H9 (cell line): Measurements from ENCODE around the gene HOMER3. TPM values are rescaled to one million over a fixed set of nuclear protein-coding genes. Genes with fewer than 3 reads are reported as not detected.

Experiments
- DNase-seq: peaks from one replicate; pipeline ENCODE4 v3.0.0-alpha.2; 2017
- H2AFZ ChIP-seq: one replicate; pipeline ENCODE4 v1.6.1; 2013; ENCODE audit warnings: mild to moderate bottlenecking, low read length, control low read depth, moderate library complexity
- H2AK5ac ChIP-seq: 2 replicates; pipeline ENCODE4 v1.6.1; 2013; ENCODE audit warnings: low read length, control low read depth, mixed read lengths; ENCODE audit not compliant: insufficient read length
- H2BK120ac ChIP-seq: one replicate; pipeline ENCODE4 v1.6.1; 2013; ENCODE audit warnings: low read depth, mild to moderate bottlenecking, low read length, control low read depth, inconsistent platforms; ENCODE audit not compliant: poor library complexity, severe bottlenecking
- H2BK12ac ChIP-seq: 2 replicates; pipeline ENCODE4 v1.6.1; 2013; ENCODE audit warnings: low read length, control low read depth, mixed read lengths, low read depth; ENCODE audit not compliant: insufficient read length
- H2BK15ac ChIP-seq: 2 replicates; pipeline ENCODE4 v1.6.1; 2013; ENCODE audit warnings: low read depth, low read length, control low read depth
- H2BK20ac ChIP-seq: one replicate; pipeline ENCODE4 v1.6.1; 2013; ENCODE audit warnings: low read depth, mild to moderate bottlenecking, low read length, control low read depth, inconsistent platforms; ENCODE audit not compliant: poor library complexity, severe bottlenecking
- H2BK5ac ChIP-seq: 2 replicates; pipeline ENCODE4 v1.6.1; 2013; ENCODE audit warnings: low read length, control low read depth, mixed read lengths; ENCODE audit not compliant: insufficient read length
- H3K14ac ChIP-seq: 2 replicates; pipeline ENCODE4 v1.6.1; 2013; ENCODE audit warnings: low read length, control low read depth; ENCODE audit not compliant: insufficient read depth
- H3K18ac ChIP-seq: 2 replicates; pipeline ENCODE4 v1.6.1; 2013; ENCODE audit warnings: low read depth, mild to moderate bottlenecking, mixed read lengths, low read length, control low read depth; ENCODE audit not compliant: insufficient read length
- H3K23ac ChIP-seq: 2 replicates; pipeline ENCODE4 v1.6.1; 2013; ENCODE audit warnings: low read length, control low read depth, mixed read lengths, low read depth; ENCODE audit not compliant: insufficient read length
- H3K23me2 ChIP-seq: 2 replicates; pipeline ENCODE4 v1.6.1; 2013; ENCODE audit warnings: low read depth, mild to moderate bottlenecking, mixed read lengths, low read length, control low read depth; ENCODE audit not compliant: insufficient read length, poor library complexity, severe bottlenecking
- H3K27ac ChIP-seq: 2 replicates; pipeline ENCODE4 v1.5.1; 2013; ENCODE audit warnings: low read length, control low read depth, mixed read lengths, low read depth; ENCODE audit not compliant: insufficient read length
- H3K27me3 ChIP-seq: 2 replicates; pipeline ENCODE4 v1.6.1; 2013; ENCODE audit warnings: low read length, control low read depth, inconsistent platforms; ENCODE audit not compliant: insufficient read depth
- H3K4ac ChIP-seq: 2 replicates; pipeline ENCODE4 v1.6.1; 2013; ENCODE audit warnings: low read depth, mild to moderate bottlenecking, control low read depth, inconsistent platforms, low read length, moderate library complexity
- H3K4me1 ChIP-seq: 2 replicates; pipeline ENCODE4 v1.6.1; 2013; ENCODE audit warnings: low read length, control low read depth, inconsistent platforms; ENCODE audit not compliant: insufficient read depth
- H3K4me2 ChIP-seq: 2 replicates; pipeline ENCODE4 v1.6.1; 2013; ENCODE audit warnings: low read length, control low read depth, mixed read lengths; ENCODE audit not compliant: insufficient read length, insufficient read depth
- H3K56ac ChIP-seq: 2 replicates; pipeline ENCODE4 v1.6.1; 2013; ENCODE audit warnings: low read depth, mild to moderate bottlenecking, mixed read lengths, low read length, control low read depth; ENCODE audit not compliant: insufficient read length
- H3K79me1 ChIP-seq: 2 replicates; pipeline ENCODE4 v1.6.1; 2013; ENCODE audit warnings: low read depth, mild to moderate bottlenecking, moderate library complexity, low read length, control low read depth, inconsistent platforms; ENCODE audit not compliant: insufficient read depth, poor library complexity, severe bottlenecking
- H3K79me2 ChIP-seq: 2 replicates; pipeline ENCODE4 v1.6.1; 2013; ENCODE audit warnings: low read length, control low read depth, inconsistent platforms; ENCODE audit not compliant: insufficient read depth
- H3K9ac ChIP-seq: 2 replicates; pipeline ENCODE4 v1.6.1; 2013; ENCODE audit warnings: low read length, control low read depth, mixed read lengths; ENCODE audit not compliant: insufficient read length; ENCODE audit errors: extremely low read depth
- H3K9me3 ChIP-seq: one replicate; pipeline ENCODE4 v1.6.1; 2013; ENCODE audit warnings: low read depth, low read length, inconsistent platforms; ENCODE audit not compliant: control insufficient read depth
- H3T11ph ChIP-seq: one replicate; pipeline ENCODE4 v1.6.1; 2013; ENCODE audit warnings: mild to moderate bottlenecking, low read length, control low read depth, inconsistent platforms
- H4K20me1 ChIP-seq: one replicate; pipeline ENCODE4 v1.6.1; 2013; ENCODE audit not compliant: control insufficient read depth, insufficient read length, insufficient read depth
- H4K5ac ChIP-seq: 2 replicates; pipeline ENCODE4 v1.6.1; 2013; ENCODE audit warnings: low read depth, mild to moderate bottlenecking, mixed read lengths, low read length, control low read depth; ENCODE audit not compliant: insufficient read length
- H4K8ac ChIP-seq: replicated peaks from 2 replicates; pipeline ENCODE4 v1.6.1; 2013; ENCODE audit warnings: low read length, control low read depth, mixed read lengths, low read depth; ENCODE audit not compliant: insufficient read length
- H4K91ac ChIP-seq: 2 replicates; pipeline ENCODE4 v1.6.1; 2013; ENCODE audit warnings: low read depth, mild to moderate bottlenecking, moderate library complexity, mixed read lengths, low read length, control low read depth; ENCODE audit not compliant: insufficient read length
- H3K27ac Mint-ChIP-seq, 3 experiments: 2 replicates in 2 of 3; 3 replicates in 1 of 3; pipeline ENCODE4 v1.8.0; 2020 to 2021; ENCODE audit warnings: mixed read lengths in 3 of 3, mild to moderate bottlenecking in 1 of 3, moderate library complexity in 1 of 3
- H3K27me3 Mint-ChIP-seq: 2 replicates; pipeline ENCODE4 v1.8.0; 2021; ENCODE audit warnings: low read depth, mild to moderate bottlenecking, moderate library complexity, mixed read lengths
- H3K36me3 Mint-ChIP-seq, 3 experiments: 2 replicates in 2 of 3; 3 replicates in 1 of 3; pipeline ENCODE4 v1.8.0; 2020 to 2021; ENCODE audit warnings: low read depth in 3 of 3, mixed read lengths in 3 of 3; ENCODE audit not compliant: insufficient read depth in 1 of 3
- H3K4me1 Mint-ChIP-seq, 2 experiments: 2 replicates each; pipeline ENCODE4 v1.8.0; 2020; ENCODE audit warnings: mixed read lengths in 2 of 2
- H3K4me3 Mint-ChIP-seq, 2 experiments: 2 replicates in 1 of 2; 3 replicates in 1 of 2; pipeline ENCODE4 v1.8.0; 2020 to 2021; ENCODE audit warnings: mild to moderate bottlenecking in 2 of 2, mixed read lengths in 2 of 2, moderate library complexity in 1 of 2
- H3K9me3 Mint-ChIP-seq, 2 experiments: 2 replicates in 1 of 2; 3 replicates in 1 of 2; pipeline ENCODE4 v1.8.0; 2020; ENCODE audit warnings: mild to moderate bottlenecking in 2 of 2, mixed read lengths in 2 of 2, moderate library complexity in 1 of 2
- WGBS: extraction: QIAGEN DNeasy Blood & Tissue Kit; methylation state at CpG from one replicate; pipeline ENCODE4 v1.1.7; 2013; ENCODE audit warnings: missing lambda C conversion rate, low lambda C conversion rate, mixed read lengths; ENCODE audit not compliant: insufficient read length; ENCODE audit errors: extremely low coverage; 5-methylcytosine and 5-hydroxymethylcytosine counted together
- total RNA-seq: library from RNA; stranded (reverse); gene quantifications from 2 replicates; pipeline ENCODE4 v1.2.1, GENCODE V29; 2021
- TF ChIP-seq, protein P1 (sequence below): fragments of 200-600 bp; sonication (generic); conservative IDR thresholded peaks from 3 replicates; pipeline ENCODE4 v1.8.0; 2021; ENCODE audit warnings: antibody characterized with exemption, mild to moderate bottlenecking

Gene HOMER3
- total RNA-seq, 1 experiment from 2014 or later = 20.2 TPM

GRCh38 chr19:18964121-18964520 lies 23.1 kb upstream of the HOMER3 start:
- no CpG with 5 or more reads among the region's 9 CpGs for WGBS
- TF ChIP-seq, protein P1, sequence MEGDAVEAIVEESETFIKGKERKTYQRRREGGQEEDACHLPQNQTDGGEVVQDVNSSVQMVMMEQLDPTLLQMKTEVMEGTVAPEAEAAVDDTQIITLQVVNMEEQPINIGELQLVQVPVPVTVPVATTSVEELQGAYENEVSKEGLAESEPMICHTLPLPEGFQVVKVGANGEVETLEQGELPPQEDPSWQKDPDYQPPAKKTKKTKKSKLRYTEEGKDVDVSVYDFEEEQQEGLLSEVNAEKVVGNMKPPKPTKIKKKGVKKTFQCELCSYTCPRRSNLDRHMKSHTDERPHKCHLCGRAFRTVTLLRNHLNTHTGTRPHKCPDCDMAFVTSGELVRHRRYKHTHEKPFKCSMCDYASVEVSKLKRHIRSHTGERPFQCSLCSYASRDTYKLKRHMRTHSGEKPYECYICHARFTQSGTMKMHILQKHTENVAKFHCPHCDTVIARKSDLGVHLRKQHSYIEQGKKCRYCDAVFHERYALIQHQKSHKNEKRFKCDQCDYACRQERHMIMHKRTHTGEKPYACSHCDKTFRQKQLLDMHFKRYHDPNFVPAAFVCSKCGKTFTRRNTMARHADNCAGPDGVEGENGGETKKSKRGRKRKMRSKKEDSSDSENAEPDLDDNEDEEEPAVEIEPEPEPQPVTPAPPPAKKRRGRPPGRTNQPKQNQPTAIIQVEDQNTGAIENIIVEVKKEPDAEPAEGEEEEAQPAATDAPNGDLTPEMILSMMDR = no peak

More at GRCh38 chr19:18964121-18964520, 23.1 kb upstream of the HOMER3 start:
- Histone ChIP-seq H2BK20ac (no peak overlapping the region), H2BK120ac (no peak overlapping the region), H3K4me2 (no peak overlapping the region), H3K23me2 (no peaks in the 10 kb centered on the region), H3K27me3 (no peaks in the 10 kb centered on the region), H3K18ac (no peak overlapping the region), H4K91ac (no peak overlapping the region), H4K8ac (no peak overlapping the region), H2BK15ac (no peak overlapping the region), H3T11ph (no peak overlapping the region), H3K14ac (no peak overlapping the region), H3K23ac (no peak overlapping the region), H3K4me1 (no peaks in the 10 kb centered on the region), H3K79me1 (no peaks in the 10 kb centered on the region), H4K5ac (no peak overlapping the region), H2BK12ac (no peak overlapping the region), H3K9me3 (no peaks in the 10 kb centered on the region), H3K4ac (no peak overlapping the region), H3K56ac (no peak overlapping the region), H2BK5ac (no peak overlapping the region), H2AFZ (no peak overlapping the region), H3K27ac (no peak overlapping the region), H3K9ac (no peak overlapping the region), H2AK5ac (no peak overlapping the region), H3K79me2 (no peaks in the 10 kb centered on the region), H4K20me1 (no peaks in the 10 kb centered on the region)
- Mint-ChIP-seq H3K27ac (no peak overlapping the region), H3K27me3 (peaks cover 16% of the 10 kb centered on the region), H3K9me3 (peaks cover 3 to 4% of the 10 kb centered on the region in 2 experiments; a peak in 3 of 5 replicates), H3K4me1 (peaks cover 8 to 27% of the 10 kb centered on the region in 2 experiments), H3K36me3 (peaks cover 0 to 4% (median 0%) of the 10 kb centered on the region in 3 experiments; a peak in 1 of 7 replicates), H3K4me3 (no peak overlapping the region)
- DNase-seq = no peak
